H1 (cell line): ENCODE data around the gene ACTA2. TPM values are rescaled to one million over a fixed set of nuclear protein-coding genes. Genes with fewer than 3 reads are reported as not detected.

Source experiments
- CTCF ChIA-PET: fragments of 300-600 bp; sonication (Branson Sonifier 250); formaldehyde crosslinking; loops from one replicate; lab custom pipeline; 2021; ENCODE audit not compliant: partially characterized antibody; lab: Charles Lee
- POLR2A ChIA-PET: fragments of 300-600 bp; sonication (Branson Sonifier 250); formaldehyde crosslinking; loops from one replicate; lab custom pipeline; 2021; ENCODE audit warnings: inconsistent platforms; ENCODE audit not compliant: partially characterized antibody; lab: Charles Lee
- DNase-seq, 2 experiments: peaks; one replicate each; pipeline versions ENCODE4 v3.0.0 to v3.0.0-alpha.2; 2010 to 2022; ENCODE audit warnings: low spot score in 2 of 2, low read depth in 1 of 2, mixed read lengths in 1 of 2
- FAIRE-seq: peaks from 2 replicates; lab custom pipeline; 2011; peaks lifted over from hg19 to GRCh38; lab: Jason Lieb, UNC
- H2AFZ ChIP-seq: 2 replicates; pipeline ENCODE4 v1.8.1; 2012; ENCODE audit warnings: low read length, inconsistent platforms
- H2AK5ac ChIP-seq: 2 replicates; pipeline ENCODE4 v1.6.1; 2013; ENCODE audit warnings: low read depth, low read length
- H2BK120ac ChIP-seq: replicated peaks from 2 replicates; pipeline ENCODE3; 2013; ENCODE audit warnings: low read depth, low read length, inconsistent platforms
- H2BK12ac ChIP-seq: 2 replicates; pipeline ENCODE4 v1.6.1; 2013; ENCODE audit warnings: low read depth, low read length
- H2BK15ac ChIP-seq: 2 replicates; pipeline ENCODE4 v1.6.1; 2013; ENCODE audit warnings: low read length
- H2BK20ac ChIP-seq: 2 replicates; pipeline ENCODE4 v1.6.1; 2013; ENCODE audit warnings: low read length
- H2BK5ac ChIP-seq: 2 replicates; pipeline ENCODE4 v1.6.1; 2013; ENCODE audit warnings: low read depth, low read length
- H3K14ac ChIP-seq: 2 replicates; pipeline ENCODE4 v1.6.1; 2013; ENCODE audit warnings: inconsistent platforms; ENCODE audit not compliant: insufficient read length
- H3K18ac ChIP-seq: 2 replicates; pipeline ENCODE4 v1.6.1; 2013; ENCODE audit warnings: low read length; ENCODE audit errors: extremely low read depth
- H3K23ac ChIP-seq: 2 replicates; pipeline ENCODE4 v1.6.1; 2013; ENCODE audit warnings: inconsistent platforms; ENCODE audit not compliant: insufficient read length
- H3K23me2 ChIP-seq: 2 replicates; pipeline ENCODE4 v1.6.1; 2013; ENCODE audit warnings: low read depth, low read length
- H3K27ac ChIP-seq: 2 replicates; pipeline ENCODE4 v1.6.1; 2011; ENCODE audit warnings: low read depth, low read length, inconsistent platforms
- H3K27me3 ChIP-seq, 4 experiments: replicated peaks in 1 of 4; 1 replicate in 1 of 4; 2 replicates in 3 of 4; pipeline versions ENCODE4 v1.6.1 to v1.8.1; 2011 to 2013; ENCODE audit warnings: low read length in 3 of 4, mild to moderate bottlenecking in 3 of 4, inconsistent platforms in 2 of 4, mixed read lengths in 2 of 4, moderate library complexity in 1 of 4; ENCODE audit not compliant: control insufficient read depth in 3 of 4, insufficient read depth in 3 of 4; ENCODE audit errors: extremely low read depth in 1 of 4
- H3K36me3 ChIP-seq, 4 experiments: 2 replicates each; pipeline versions ENCODE4 v1.6.1 to v1.8.1; 2011 to 2013; ENCODE audit warnings: mild to moderate bottlenecking in 4 of 4, low read length in 3 of 4, moderate library complexity in 2 of 4, control low read depth in 1 of 4, inconsistent platforms in 1 of 4; ENCODE audit not compliant: insufficient read depth in 4 of 4, control insufficient read depth in 2 of 4
- H3K4ac ChIP-seq: replicated peaks from 2 replicates; pipeline ENCODE3; 2013; ENCODE audit warnings: low read length, low read depth, mixed read lengths, inconsistent platforms; ENCODE audit not compliant: insufficient read length
- H3K4me1 ChIP-seq, 4 experiments: replicated peaks in 1 of 4; 1 replicate in 1 of 4; 2 replicates in 3 of 4; pipeline versions ENCODE4 v1.6.1 to v1.8.1; 2011 to 2013; ENCODE audit warnings: low read length in 3 of 4, inconsistent platforms in 2 of 4, mixed read lengths in 1 of 4; ENCODE audit not compliant: insufficient read depth in 4 of 4, control insufficient read depth in 3 of 4
- H3K4me2 ChIP-seq, 2 experiments: 2 replicates each; pipeline versions ENCODE4 v1.6.1 to v1.8.1; 2011 to 2013; ENCODE audit warnings: low read depth in 2 of 2, low read length in 2 of 2, control low read depth in 1 of 2, inconsistent platforms in 1 of 2, mild to moderate bottlenecking in 1 of 2; ENCODE audit not compliant: insufficient read depth in 1 of 2
- H3K4me3 ChIP-seq, 4 experiments: fragments of 200-600, 300-600 bp in 1 of 4; sonication (generic), shearing (Covaris generic), sonication (Bioruptor Twin) in 1 of 4; 2 replicates each; pipeline versions ENCODE4 v1.5.1 to v1.8.1; 2011 to 2016; ENCODE audit warnings: low read length in 4 of 4, low read depth in 3 of 4, control low read depth in 2 of 4, inconsistent platforms in 2 of 4, mild to moderate bottlenecking in 2 of 4, mixed read lengths in 1 of 4, moderate library complexity in 1 of 4; ENCODE audit not compliant: insufficient read depth in 2 of 4; ENCODE audit errors: extremely low read depth in 1 of 4
- H3K56ac ChIP-seq: replicated peaks from 2 replicates; pipeline ENCODE3; 2013; ENCODE audit warnings: low read depth, mild to moderate bottlenecking, mixed read lengths, low read length, inconsistent platforms; ENCODE audit not compliant: insufficient read length
- H3K79me1 ChIP-seq: 2 replicates; pipeline ENCODE4 v1.6.1; 2013; ENCODE audit warnings: low read depth, low read length, control low read depth
- H3K79me2 ChIP-seq, 2 experiments: 2 replicates each; pipeline versions ENCODE4 v1.6.1 to v1.8.1; 2012 to 2013; ENCODE audit warnings: low read length in 2 of 2, mild to moderate bottlenecking in 2 of 2, inconsistent platforms in 1 of 2; ENCODE audit not compliant: insufficient read depth in 2 of 2, control insufficient read depth in 1 of 2
- H3K9ac ChIP-seq, 4 experiments: replicated peaks in 1 of 4; 1 replicate in 1 of 4; 2 replicates in 3 of 4; pipeline versions ENCODE4 v1.6.1 to v1.8.1; 2011 to 2013; ENCODE audit warnings: low read depth in 3 of 4, low read length in 3 of 4, control low read depth in 2 of 4, mild to moderate bottlenecking in 2 of 4, moderate library complexity in 2 of 4, inconsistent platforms in 1 of 4; ENCODE audit errors: extremely low read depth in 1 of 4
- H3K9me3 ChIP-seq, 2 experiments: 2 replicates each; pipeline versions ENCODE4 v1.6.1 to v1.8.1; 2012 to 2013; ENCODE audit warnings: mild to moderate bottlenecking in 2 of 2, moderate library complexity in 2 of 2, control low read depth in 1 of 2, inconsistent platforms in 1 of 2, low read depth in 1 of 2, low read length in 1 of 2, mixed read lengths in 1 of 2; ENCODE audit not compliant: insufficient read depth in 2 of 2
- H4K20me1 ChIP-seq, 2 experiments: replicated peaks in 1 of 2; 2 replicates each; pipeline versions ENCODE3 to v1.8.1; 2011 to 2013; ENCODE audit warnings: inconsistent platforms in 2 of 2, low read length in 2 of 2, mild to moderate bottlenecking in 1 of 2; ENCODE audit not compliant: insufficient read depth in 2 of 2, control insufficient read depth in 1 of 2
- H4K5ac ChIP-seq: 2 replicates; pipeline ENCODE4 v1.6.1; 2013; ENCODE audit warnings: low read length, low read depth, mixed read lengths, inconsistent platforms; ENCODE audit not compliant: insufficient read length
- H4K8ac ChIP-seq: 2 replicates; pipeline ENCODE4 v1.8.0; 2013; ENCODE audit warnings: mild to moderate bottlenecking, moderate library complexity, low read length, inconsistent platforms; ENCODE audit not compliant: insufficient read depth; ENCODE audit errors: extremely low read depth
- H4K91ac ChIP-seq: replicated peaks from 2 replicates; pipeline ENCODE3; 2013; ENCODE audit warnings: low read length, mixed read lengths, inconsistent platforms; ENCODE audit not compliant: insufficient read length
- SP1 ChIP-seq: IDR thresholded peaks from 2 replicates; pipeline ENCODE4 v1.6.1; 2011; ENCODE audit warnings: low read depth, low read length
- WGBS, 2 experiments: shearing (Covaris generic) in 1 of 2; methylation state at CpG; one replicate each; pipeline versions ENCODE4 v1.1.6 to v1.1.7; 2013 to 2015; ENCODE audit warnings: low lambda C conversion rate in 2 of 2, mixed read lengths in 2 of 2, inconsistent platforms in 1 of 2, low coverage in 1 of 2, missing lambda C conversion rate in 1 of 2; ENCODE audit not compliant: insufficient replicate concordance in 2 of 2, insufficient coverage in 1 of 2, insufficient read length in 1 of 2; ENCODE audit errors: extremely low coverage in 1 of 2, missing lambda C conversion rate in 1 of 2; 5-methylcytosine and 5-hydroxymethylcytosine counted together
- polyA plus RNA-seq, 7 experiments: library from polyadenylated mRNA; depleted of rRNA in 3 of 7; stranded (reverse) in 5 of 7; unstranded in 2 of 7; fragments of >200 nt in 5 of 7; fragments of 200-250 nt in 2 of 7; gene quantifications; 1 replicate in 5 of 7; 2 replicates in 1 of 7; 4 replicates in 1 of 7; pipeline versions ENCODE4 v1.2.1 to v1.2.3, GENCODE V29; 2011 to 2013; ENCODE audit warnings: missing spikeins in 2 of 7, mixed read lengths in 2 of 7
- total RNA-seq: library from RNA; stranded (reverse); fragmentation: NEBNext Ultra II Directional; extraction: Animal tissue kit (Norgen Biotek cat#: 25700); gene quantifications from 2 replicates; pipeline ENCODE4 v1.2.1, GENCODE V29; 2021

Gene ACTA2
- total and polyA plus RNA-seq, 2 of the 8 experiments (the other 6 are each of a cell fraction or from before 2014, with no cell fraction given): 3.5 to 8.9 TPM

- no peaks in the 10 kb centered on the region for H4K20me1 ChIP-seq
- H3K27ac ChIP-seq: no peak overlapping the region
- FAIRE-seq (no peak), DNase-seq (no peak)
- H3K56ac ChIP-seq: no peak overlapping the region
- H3K23ac ChIP-seq: no peak overlapping the region
- ChIA-PET CTCF (interaction anchor here (0.6 to 3.1 kb wide), 7 partner anchors 11 to 258 kb away, joined by 3 to 10 read pairs (median 5); partner anchors contain the start of gene FAS), POLR2A (no interaction called here)
- no peak overlapping the region for H3K4me2 ChIP-seq
- no peaks in the 10 kb centered on the region for H3K27me3 ChIP-seq
- no peak overlapping the region for H2BK5ac ChIP-seq
- H3K9me3 ChIP-seq: no peaks in the 10 kb centered on the region
- H3K18ac ChIP-seq: no peak overlapping the region
- no peak overlapping the region for H2AK5ac ChIP-seq
- H4K8ac ChIP-seq: no peak overlapping the region
- no peaks in the 10 kb centered on the region for H3K23me2 ChIP-seq
- H2BK15ac ChIP-seq: no peak overlapping the region
- H2BK12ac ChIP-seq: no peak overlapping the region
- H2AFZ ChIP-seq: no peak overlapping the region
- no peak overlapping the region for H4K5ac ChIP-seq
- no peak overlapping the region for H4K91ac ChIP-seq
- H3K9ac ChIP-seq: no peak overlapping the region
- H2BK20ac ChIP-seq: no peak overlapping the region
- no peak overlapping the region for H3K14ac ChIP-seq
- H2BK120ac ChIP-seq: no peak overlapping the region
- no peak overlapping the region for H3K4ac ChIP-seq
- H3K79me2 ChIP-seq: no peaks in the 10 kb centered on the region
- no peaks in the 10 kb centered on the region for H3K79me1 ChIP-seq
- WGBS, 2 experiments: 84% methylated on average over 3 of the region's 3 CpGs; no CpG with 5 or more reads in 1 of the 2 experiments
- no peaks in the 10 kb centered on the region for H3K36me3 ChIP-seq
- H3K4me1 ChIP-seq: no peaks in the 10 kb centered on the region
- no peak overlapping the region for H3K4me3 ChIP-seq
- no peak for TF ChIP-seq SP1
These were observed 8.8 kb downstream of the ACTA2 start for GRCh38 chr10:88943778-88944177.
